OCI-LY1 (cell line): Measurements from ENCODE around the gene FMN2.

ENCODE experiments used
- H2AFZ ChIP-seq: fragments of 200-600 bp; sonication (generic), shearing (Covaris generic); 2 replicates; pipeline ENCODE4 v1.6.0; 2014; ENCODE audit warnings: antibody characterized with exemption, mild to moderate bottlenecking, low read length
- H3F3A ChIP-seq: fragments of 200-600 bp; sonication (generic), shearing (Covaris generic); 2 replicates; pipeline ENCODE4 v1.6.0; 2014; ENCODE audit warnings: mild to moderate bottlenecking, antibody characterized with exemption, low read length, moderate library complexity; ENCODE audit not compliant: insufficient read depth
- H3K27ac ChIP-seq: fragments of 200-600 bp; sonication (generic); 2 replicates; pipeline ENCODE4 v1.5.1; 2014; ENCODE audit warnings: low read length, mixed run types, mild to moderate bottlenecking, low read depth; ENCODE audit not compliant: poor library complexity, severe bottlenecking
- H3K27me3 ChIP-seq: fragments of 200-600 bp; sonication (generic); 2 replicates; pipeline ENCODE4 v1.6.0; 2014; ENCODE audit warnings: antibody characterized with exemption, mild to moderate bottlenecking, low read length, moderate library complexity; ENCODE audit not compliant: insufficient read depth
- H3K36me3 ChIP-seq: fragments of 200-600 bp; sonication (generic); 2 replicates; pipeline ENCODE4 v1.6.1; 2014; ENCODE audit warnings: mild to moderate bottlenecking, antibody characterized with exemption, low read length, moderate library complexity, mixed read lengths; ENCODE audit not compliant: insufficient read depth
- H3K4me1 ChIP-seq: fragments of 200-600 bp; sonication (generic); 2 replicates; pipeline ENCODE4 v1.5.1; 2014; ENCODE audit warnings: mild to moderate bottlenecking, low read length, moderate library complexity; ENCODE audit not compliant: insufficient read depth, severe bottlenecking
- H3K4me2 ChIP-seq: fragments of 200-600 bp; sonication (generic), shearing (Covaris generic); 2 replicates; pipeline ENCODE4 v1.6.1; 2014; ENCODE audit warnings: low read length
- H3K4me3 ChIP-seq: fragments of 200-600 bp; sonication (generic); 2 replicates; pipeline ENCODE4 v1.5.1; 2014; ENCODE audit warnings: low read length, low read depth, mild to moderate bottlenecking, mixed read lengths; ENCODE audit not compliant: poor library complexity, severe bottlenecking
- H3K79me2 ChIP-seq: fragments of 200-600 bp; shearing (Covaris generic); 2 replicates; pipeline ENCODE4 v1.6.1; 2016; ENCODE audit warnings: mixed run types, low read length, mixed read lengths; ENCODE audit not compliant: insufficient read depth
- H3K9ac ChIP-seq: fragments of 200-600 bp; sonication (generic), shearing (Covaris generic); 2 replicates; pipeline ENCODE4 v1.6.1; 2014; ENCODE audit warnings: mild to moderate bottlenecking, low read length, mixed read lengths
- H3K9me2 ChIP-seq: fragments of 200-600 bp; sonication (generic), shearing (Covaris generic); 2 replicates; pipeline ENCODE4 v1.6.1; 2014; ENCODE audit warnings: low read depth, mild to moderate bottlenecking, low read length, mixed read lengths
- H3K9me3 ChIP-seq: fragments of 200-600 bp; shearing (Covaris generic); 2 replicates; pipeline ENCODE4 v1.6.1; 2014; ENCODE audit warnings: low read length, mixed read lengths
- H4K20me1 ChIP-seq: fragments of 200-600 bp; sonication (generic), shearing (Covaris generic); 2 replicates; pipeline ENCODE4 v1.6.0; 2016; ENCODE audit warnings: mild to moderate bottlenecking, low read length; ENCODE audit not compliant: insufficient read depth
- EZH2 ChIP-seq: fragments of 200-600 bp; sonication (generic), shearing (Covaris generic); IDR thresholded peaks from 2 replicates; pipeline ENCODE4 v1.8.0; 2017; ENCODE audit warnings: borderline replicate concordance, mixed run types, mild to moderate bottlenecking, antibody characterized with exemption, low read length, moderate library complexity, mixed read lengths
- TF ChIP-seq, protein P1 (sequence below): fragments of 200-600 bp; sonication (generic), shearing (Covaris generic); IDR thresholded peaks from 2 replicates; pipeline ENCODE4 v1.5.1; 2017; ENCODE audit warnings: mild to moderate bottlenecking, antibody characterized with exemption, low read length, moderate library complexity, mixed read lengths

FMN2 gene

DNA sequence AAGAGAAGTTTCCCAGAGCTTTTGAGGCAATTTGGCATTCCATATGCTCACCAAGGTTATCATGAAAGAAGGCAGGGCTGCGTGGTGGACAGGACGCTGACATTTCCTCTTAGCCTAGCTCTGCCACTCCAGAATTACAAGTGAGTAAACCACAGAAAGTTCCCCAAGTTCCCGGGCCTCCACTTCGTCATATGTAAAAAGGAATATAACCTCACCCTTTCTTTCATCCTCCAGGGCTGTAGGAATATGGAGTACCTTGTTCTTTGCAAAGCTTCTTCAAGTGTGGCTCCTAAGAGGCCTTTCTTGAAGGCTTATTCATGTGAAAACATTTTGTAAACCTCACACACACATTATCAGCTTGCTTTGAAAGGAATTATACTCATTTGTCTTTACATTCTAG is 310.0 kb downstream of the FMN2 start:
- no peak overlapping the region for H3K4me2 ChIP-seq
- H3K9me3 ChIP-seq = no peaks in the 10 kb centered on the region
- H3K27me3 ChIP-seq = no peaks in the 10 kb centered on the region
- no peaks in the 10 kb centered on the region for H3K36me3 ChIP-seq
- H3K4me1 ChIP-seq = no peaks in the 10 kb centered on the region
- no peaks in the 10 kb centered on the region for H3K9me2 ChIP-seq
- no peaks in the 10 kb centered on the region for H4K20me1 ChIP-seq
- no peak overlapping the region for H3K27ac ChIP-seq
- no peaks in the 10 kb centered on the region for H3K79me2 ChIP-seq
- H3F3A ChIP-seq = no peaks in the 10 kb centered on the region
- no peak overlapping the region for H3K4me3 ChIP-seq
- TF ChIP-seq EZH2 = no peak
- TF ChIP-seq, protein P1, sequence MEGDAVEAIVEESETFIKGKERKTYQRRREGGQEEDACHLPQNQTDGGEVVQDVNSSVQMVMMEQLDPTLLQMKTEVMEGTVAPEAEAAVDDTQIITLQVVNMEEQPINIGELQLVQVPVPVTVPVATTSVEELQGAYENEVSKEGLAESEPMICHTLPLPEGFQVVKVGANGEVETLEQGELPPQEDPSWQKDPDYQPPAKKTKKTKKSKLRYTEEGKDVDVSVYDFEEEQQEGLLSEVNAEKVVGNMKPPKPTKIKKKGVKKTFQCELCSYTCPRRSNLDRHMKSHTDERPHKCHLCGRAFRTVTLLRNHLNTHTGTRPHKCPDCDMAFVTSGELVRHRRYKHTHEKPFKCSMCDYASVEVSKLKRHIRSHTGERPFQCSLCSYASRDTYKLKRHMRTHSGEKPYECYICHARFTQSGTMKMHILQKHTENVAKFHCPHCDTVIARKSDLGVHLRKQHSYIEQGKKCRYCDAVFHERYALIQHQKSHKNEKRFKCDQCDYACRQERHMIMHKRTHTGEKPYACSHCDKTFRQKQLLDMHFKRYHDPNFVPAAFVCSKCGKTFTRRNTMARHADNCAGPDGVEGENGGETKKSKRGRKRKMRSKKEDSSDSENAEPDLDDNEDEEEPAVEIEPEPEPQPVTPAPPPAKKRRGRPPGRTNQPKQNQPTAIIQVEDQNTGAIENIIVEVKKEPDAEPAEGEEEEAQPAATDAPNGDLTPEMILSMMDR = no peak
- H3K9ac ChIP-seq = no peak overlapping the region
- H2AFZ ChIP-seq = no peak overlapping the region

GRCh38 chr1:240402326-240402725 is 310.6 kb downstream of the FMN2 start:
- Histone ChIP-seq H3K4me2 (no peak overlapping the region), H3K79me2 (no peaks in the 10 kb centered on the region), H3K4me3 (no peak overlapping the region), H4K20me1 (no peaks in the 10 kb centered on the region), H3K4me1 (no peaks in the 10 kb centered on the region), H3K27me3 (no peaks in the 10 kb centered on the region), H3K27ac (no peak overlapping the region), H2AFZ (no peak overlapping the region), H3K9me2 (no peaks in the 10 kb centered on the region), H3K9me3 (no peaks in the 10 kb centered on the region), H3K9ac (no peak overlapping the region), H3K36me3 (no peaks in the 10 kb centered on the region), H3F3A (no peaks in the 10 kb centered on the region)
- TF ChIP-seq, protein P1 = no peak
- TF ChIP-seq EZH2 = no peak

- TF ChIP-seq, protein P1 = no peak
- no peak for TF ChIP-seq EZH2
- H3K9ac ChIP-seq = no peak overlapping the region
- no peaks in the 10 kb centered on the region for H3K27me3 ChIP-seq
- H2AFZ ChIP-seq = no peak overlapping the region
- no peak overlapping the region for H3K4me3 ChIP-seq
- H3K36me3 ChIP-seq = no peaks in the 10 kb centered on the region
- H3F3A ChIP-seq = no peaks in the 10 kb centered on the region
- no peaks in the 10 kb centered on the region for H4K20me1 ChIP-seq
- H3K4me2 ChIP-seq = no peak overlapping the region
- H3K4me1 ChIP-seq = no peaks in the 10 kb centered on the region
- H3K27ac ChIP-seq = no peak overlapping the region
- H3K9me2 ChIP-seq = no peaks in the 10 kb centered on the region
- no peaks in the 10 kb centered on the region for H3K79me2 ChIP-seq
- no peaks in the 10 kb centered on the region for H3K9me3 ChIP-seq
Observed at GRCh38 chr1:240404286-240404685, 312.6 kb downstream of the FMN2 start.
